NCI-H1436 treated with DMSO at 0.1 percent for 48 hours (cell line): ENCODE results near the gene ATP2B3.
"Not testable (repeated sequence)": the region's sequence is repeated elsewhere in the genome, so short reads cannot be mapped to it uniquely, and the experiment has no call there.

Experiments used
- DNase-seq: peaks from one replicate; lab custom pipeline; 2025; lab: John Stamatoyannopoulos, UW

ATP2B3 gene

GRCh38 chrX:153595859-153596857 lies 78.7 kb downstream of the ATP2B3 start:
- DNase-seq: no peak

- DNase-seq: no peak
Measured at GRCh38 chrX:153596981-153597750, 79.7 kb downstream of the ATP2B3 start.

GRCh38 chrX:153598541-153599191 lies 81.2 kb downstream of the ATP2B3 start, which contains the start of gene CCNQ:
Gene CCNQ, minus strand, starts transcription at chrX:153599139. Its CDS starts 66 bp downstream, at chrX:153599073.
- DNase-seq: no peak

GRCh38 chrX:153599192-153600031 lies 82.0 kb downstream of the ATP2B3 start:
- DNase-seq: peak; percentile 64

- no peak for DNase-seq
Measured at GRCh38 chrX:153600032-153600373, 82.6 kb downstream of the ATP2B3 start.

- DNase-seq: no peak
Measured at GRCh38 chrX:153600921-153601320, 83.5 kb downstream of the ATP2B3 start.

GRCh38 chrX:153601511-153602110 lies 84.2 kb downstream of the ATP2B3 start:
- DNase-seq: no peak

- DNase-seq: no peak
Measured at GRCh38 chrX:153602601-153603000, 85.2 kb downstream of the ATP2B3 start.

GRCh38 chrX:153603131-153603656 lies 85.8 kb downstream of the ATP2B3 start:
- DNase-seq: no peak

- not testable (repeated sequence) for DNase-seq
Measured at GRCh38 chrX:153604666-153605380, 87.4 kb downstream of the ATP2B3 start.

- no peak for DNase-seq
Measured at GRCh38 chrX:153606503-153606902, 89.1 kb downstream of the ATP2B3 start.

GRCh38 chrX:153608376-153608775 lies 90.9 kb downstream of the ATP2B3 start:
- DNase-seq: no peak

GRCh38 chrX:153608806-153609205 lies 91.4 kb downstream of the ATP2B3 start:
- DNase-seq: no peak

GRCh38 chrX:153609917-153610835 lies 92.7 kb downstream of the ATP2B3 start:
- peak; percentile 0 for DNase-seq

GRCh38 chrX:153610836-153611213 lies 93.4 kb downstream of the ATP2B3 start:
- no peak for DNase-seq

GRCh38 chrX:153611298-153612095 lies 94.1 kb downstream of the ATP2B3 start:
- DNase-seq: no peak

- DNase-seq: no peak
Measured at GRCh38 chrX:153612413-153612812, 95.0 kb downstream of the ATP2B3 start.

GRCh38 chrX:153614818-153615217 lies 97.4 kb downstream of the ATP2B3 start:
- DNase-seq: no peak
